ENCODE results near the gene RARB. TPM values are rescaled to one million over a fixed set of nuclear protein-coding genes. Genes with fewer than 3 reads are reported as not detected.

The RARB gene
- total and polyA plus RNA-seq, 2 donors from 2014 or later, result 8.3 to 14.7 TPM

DNA sequence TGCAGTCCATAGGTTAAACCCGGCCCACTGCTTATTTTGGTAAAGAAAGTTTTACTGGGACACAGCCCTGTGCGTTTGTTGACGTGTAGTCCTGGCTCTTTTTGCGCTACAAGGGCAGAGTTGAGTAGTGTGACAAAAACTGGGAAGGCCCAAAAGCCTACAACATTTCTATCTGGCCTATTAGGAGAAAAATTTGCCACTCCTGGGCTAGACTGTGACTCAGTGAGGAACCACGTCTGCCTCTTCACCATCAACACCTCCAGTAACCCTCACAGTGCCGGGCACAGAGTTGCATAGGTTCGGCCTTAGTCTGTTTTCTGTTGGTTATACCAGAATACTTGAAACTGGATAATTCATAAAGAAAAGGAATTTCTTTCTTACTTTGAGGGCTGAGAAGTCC lies 126.3 kb downstream of the RARB start:
- no peak overlapping the region for H3K27ac ChIP-seq (ENCODE audit: low read depth in 2 of 2, low read length in 2 of 2)
- H3K4me3 ChIP-seq (ENCODE audit: low read length in 3 of 3), result no peak overlapping the region
- TF ChIP-seq, protein P1, sequence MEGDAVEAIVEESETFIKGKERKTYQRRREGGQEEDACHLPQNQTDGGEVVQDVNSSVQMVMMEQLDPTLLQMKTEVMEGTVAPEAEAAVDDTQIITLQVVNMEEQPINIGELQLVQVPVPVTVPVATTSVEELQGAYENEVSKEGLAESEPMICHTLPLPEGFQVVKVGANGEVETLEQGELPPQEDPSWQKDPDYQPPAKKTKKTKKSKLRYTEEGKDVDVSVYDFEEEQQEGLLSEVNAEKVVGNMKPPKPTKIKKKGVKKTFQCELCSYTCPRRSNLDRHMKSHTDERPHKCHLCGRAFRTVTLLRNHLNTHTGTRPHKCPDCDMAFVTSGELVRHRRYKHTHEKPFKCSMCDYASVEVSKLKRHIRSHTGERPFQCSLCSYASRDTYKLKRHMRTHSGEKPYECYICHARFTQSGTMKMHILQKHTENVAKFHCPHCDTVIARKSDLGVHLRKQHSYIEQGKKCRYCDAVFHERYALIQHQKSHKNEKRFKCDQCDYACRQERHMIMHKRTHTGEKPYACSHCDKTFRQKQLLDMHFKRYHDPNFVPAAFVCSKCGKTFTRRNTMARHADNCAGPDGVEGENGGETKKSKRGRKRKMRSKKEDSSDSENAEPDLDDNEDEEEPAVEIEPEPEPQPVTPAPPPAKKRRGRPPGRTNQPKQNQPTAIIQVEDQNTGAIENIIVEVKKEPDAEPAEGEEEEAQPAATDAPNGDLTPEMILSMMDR (IDR thresholded peaks at IDR 0.05; ENCODE audit: borderline replicate concordance, extremely low read depth, insufficient read depth), result no peak
- H3K36me3 ChIP-seq (ENCODE audit: control insufficient read depth in 2 of 3, insufficient read depth in 3 of 3, low read length in 3 of 3), result no peaks in the 10 kb centered on the region
- intact Hi-C loops (cut with DNase I), result no loop called here
- no peaks in the 10 kb centered on the region for H3K9me3 ChIP-seq (ENCODE audit: control insufficient read depth in 2 of 3, insufficient read depth in 1 of 3, low read length in 3 of 3)
- peaks cover 0 to 26% (median 11%) of the 10 kb centered on the region in 3 donors for H3K4me1 ChIP-seq (ENCODE audit: control insufficient read depth in 2 of 3, insufficient read depth in 2 of 3, low read depth in 1 of 3, low read length in 3 of 3)
- DNase-seq (no peak), FAIRE-seq (no peak)
- no peaks in the 10 kb centered on the region for H3K27me3 ChIP-seq (ENCODE audit: control insufficient read depth, insufficient read depth, low read length)
- no peak overlapping the region for H3K9ac ChIP-seq (ENCODE audit: low read length in 3 of 3)

DNA sequence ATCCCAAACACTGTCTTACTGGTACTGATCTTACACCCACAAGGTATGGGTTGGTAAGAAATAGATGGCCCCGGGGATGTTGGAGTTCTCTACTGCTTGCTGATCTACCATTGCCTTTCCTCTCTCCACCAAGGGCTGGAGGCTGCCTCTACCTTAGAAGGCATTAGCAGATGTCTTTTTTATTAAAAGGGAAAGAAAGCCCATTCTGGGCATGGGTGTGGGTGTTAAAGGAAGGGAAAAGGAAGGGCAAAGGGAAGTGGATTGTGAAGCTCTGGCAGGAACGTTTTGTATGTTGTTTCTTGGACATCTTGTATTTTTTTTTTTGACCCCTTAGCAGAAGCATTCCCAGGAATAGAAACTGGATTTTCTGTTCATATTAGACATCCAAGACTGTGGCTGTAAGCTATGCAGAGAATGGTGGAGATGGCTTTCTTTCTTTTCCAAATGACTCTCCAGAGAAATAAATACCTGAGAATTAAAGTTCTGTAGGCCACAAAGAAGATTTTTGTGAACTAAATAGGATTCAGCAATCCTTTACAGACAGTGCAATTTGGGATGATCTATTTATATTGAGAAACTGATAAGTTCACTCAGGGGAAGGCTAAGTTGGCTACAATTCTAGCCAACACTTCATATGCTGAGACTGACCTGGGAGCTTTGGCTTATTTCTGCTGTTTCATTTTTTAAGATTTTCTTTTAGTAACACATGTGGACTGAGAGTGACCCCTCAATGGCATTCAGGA lies 127.8 kb downstream of the RARB start:
- peak overlapping the region in 1 of 2 donors; percentile 34 for H3K27ac ChIP-seq (ENCODE audit: low read depth in 2 of 2, low read length in 2 of 2)
- H3K9ac ChIP-seq (ENCODE audit: low read length in 3 of 3), result no peak overlapping the region
- H3K4me3 ChIP-seq (ENCODE audit: low read length in 3 of 3), result no peak overlapping the region
- TF ChIP-seq, protein P1 (IDR thresholded peaks at IDR 0.05; ENCODE audit: borderline replicate concordance, extremely low read depth, insufficient read depth), result no peak
- no peaks in the 10 kb centered on the region for H3K27me3 ChIP-seq (ENCODE audit: control insufficient read depth, insufficient read depth, low read length)
- no peaks in the 10 kb centered on the region for H3K36me3 ChIP-seq (ENCODE audit: control insufficient read depth in 2 of 3, insufficient read depth in 3 of 3, low read length in 3 of 3)
- peaks cover 0 to 26% (median 11%) of the 10 kb centered on the region in 3 donors for H3K4me1 ChIP-seq (ENCODE audit: control insufficient read depth in 2 of 3, insufficient read depth in 2 of 3, low read depth in 1 of 3, low read length in 3 of 3)
- intact Hi-C loops (cut with DNase I), result no loop called here
- H3K9me3 ChIP-seq (ENCODE audit: control insufficient read depth in 2 of 3, insufficient read depth in 1 of 3, low read length in 3 of 3), result no peaks in the 10 kb centered on the region
- DNase-seq (no peak), FAIRE-seq (no peak)

DNA sequence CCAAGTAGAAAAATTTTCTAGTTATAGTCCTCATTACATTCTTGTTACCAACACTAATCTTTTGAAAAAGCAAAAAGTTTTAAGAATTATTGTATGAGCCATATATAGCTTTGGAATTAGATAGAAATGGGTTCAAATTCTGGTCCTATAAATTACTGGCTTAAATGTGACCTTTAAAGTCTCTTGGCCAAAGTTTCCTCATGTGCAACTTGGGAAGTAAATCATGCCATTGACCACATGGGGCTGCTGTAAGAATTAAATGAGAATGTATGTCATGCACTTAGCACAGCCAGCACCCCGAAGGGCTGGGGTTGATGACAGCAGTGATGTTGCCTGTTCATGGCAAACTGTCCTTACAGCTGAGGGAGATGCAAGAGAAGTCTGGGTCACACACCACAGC lies 128.4 kb downstream of the RARB start:
- Histone ChIP-seq H3K27me3 (ENCODE audit: control insufficient read depth, insufficient read depth, low read length) (no peaks in the 10 kb centered on the region), H3K27ac (ENCODE audit: low read depth in 2 of 2, low read length in 2 of 2) (no peak overlapping the region), H3K9ac (ENCODE audit: low read length in 3 of 3) (no peak overlapping the region), H3K4me3 (ENCODE audit: low read length in 3 of 3) (no peak overlapping the region), H3K9me3 (ENCODE audit: control insufficient read depth in 2 of 3, insufficient read depth in 1 of 3, low read length in 3 of 3) (no peaks in the 10 kb centered on the region), H3K36me3 (ENCODE audit: control insufficient read depth in 2 of 3, insufficient read depth in 3 of 3, low read length in 3 of 3) (no peaks in the 10 kb centered on the region), H3K4me1 (ENCODE audit: control insufficient read depth in 2 of 3, insufficient read depth in 2 of 3, low read depth in 1 of 3, low read length in 3 of 3) (peaks cover 0 to 26% (median 11%) of the 10 kb centered on the region in 3 donors)
- FAIRE-seq (no peak), DNase-seq (no peak)
- TF ChIP-seq, protein P1 (IDR thresholded peaks at IDR 0.05; ENCODE audit: borderline replicate concordance, extremely low read depth, insufficient read depth), result no peak
- intact Hi-C loops (cut with DNase I), result no loop called here
